ENCODE results near the gene CERS4. TPM values are rescaled to one million over a fixed set of nuclear protein-coding genes. Genes with fewer than 3 reads are reported as not detected.
"Not testable (repeated sequence)": the region's sequence is repeated elsewhere in the genome, so short reads cannot be mapped to it uniquely, and the experiment has no call there.

Gene CERS4
- total and polyA plus RNA-seq, 2 donors (not counting 1 experiment from before 2014, with no cell fraction given) = 104 to 125 TPM

GRCh38 chr19:8215783-8216182 lies 6.6 kb downstream of the CERS4 start:
- Mint-ChIP-seq H3K4me1 (peaks cover 50% of the 10 kb centered on the region), H3K4me3 (peak overlapping the region; percentile 26), H3K27ac (peak overlapping the region; percentile 67), H3K9me3 (ENCODE audit: insufficient read depth) (no peaks in the 10 kb centered on the region), H3K27me3 (no peaks in the 10 kb centered on the region)
- intact Hi-C loops (cut with micrococcal nuclease) = no loop called here
- WGBS (ENCODE audit: insufficient coverage) = 90% methylated on average over 2 of the region's 4 CpGs
- no peak overlapping the region for H3K4me3 ChIP-seq (ENCODE audit: control extremely low read depth in 1 of 5, extremely low read depth in 1 of 5, insufficient read depth in 1 of 5, low read depth in 2 of 5, low read length in 4 of 5)
- peak overlapping the region; percentile 12 for H3K4me2 ChIP-seq (replicated peaks; ENCODE audit: low read depth, low read length, poor library complexity, severe bottlenecking)
- H3K27me3 ChIP-seq (replicated peaks in 1 of 4; ENCODE audit: control extremely low read depth in 1 of 4, control insufficient read depth in 3 of 4, insufficient read depth in 4 of 4, low read length in 3 of 4) = no peaks in the 10 kb centered on the region
- POLR2A ChIA-PET = interaction anchor here (0.8 kb wide), 1 partner anchor 23 kb away, joined by 6 read pairs; no protein-coding TSS in a partner anchor
- no peak for ATAC-seq (ENCODE audit: low read depth)
- no peak for DNase-seq
- H3K9me3 ChIP-seq (ENCODE audit: control extremely low read depth in 1 of 3, control insufficient read depth in 2 of 3, insufficient read depth in 1 of 3, low read length in 2 of 3) = no peaks in the 10 kb centered on the region
- no peak overlapping the region for H3K9ac ChIP-seq (ENCODE audit: low read length)
- TF ChIP-seq, protein P1, sequence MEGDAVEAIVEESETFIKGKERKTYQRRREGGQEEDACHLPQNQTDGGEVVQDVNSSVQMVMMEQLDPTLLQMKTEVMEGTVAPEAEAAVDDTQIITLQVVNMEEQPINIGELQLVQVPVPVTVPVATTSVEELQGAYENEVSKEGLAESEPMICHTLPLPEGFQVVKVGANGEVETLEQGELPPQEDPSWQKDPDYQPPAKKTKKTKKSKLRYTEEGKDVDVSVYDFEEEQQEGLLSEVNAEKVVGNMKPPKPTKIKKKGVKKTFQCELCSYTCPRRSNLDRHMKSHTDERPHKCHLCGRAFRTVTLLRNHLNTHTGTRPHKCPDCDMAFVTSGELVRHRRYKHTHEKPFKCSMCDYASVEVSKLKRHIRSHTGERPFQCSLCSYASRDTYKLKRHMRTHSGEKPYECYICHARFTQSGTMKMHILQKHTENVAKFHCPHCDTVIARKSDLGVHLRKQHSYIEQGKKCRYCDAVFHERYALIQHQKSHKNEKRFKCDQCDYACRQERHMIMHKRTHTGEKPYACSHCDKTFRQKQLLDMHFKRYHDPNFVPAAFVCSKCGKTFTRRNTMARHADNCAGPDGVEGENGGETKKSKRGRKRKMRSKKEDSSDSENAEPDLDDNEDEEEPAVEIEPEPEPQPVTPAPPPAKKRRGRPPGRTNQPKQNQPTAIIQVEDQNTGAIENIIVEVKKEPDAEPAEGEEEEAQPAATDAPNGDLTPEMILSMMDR (IDR thresholded peaks at IDR 0.05) = no peak
- TF ChIP-seq EZH2 (IDR thresholded peaks at IDR 0.05; ENCODE audit: borderline replicate concordance, insufficient read depth, low read depth, low read length, poor library complexity, severe bottlenecking) = no peak
- no peak overlapping the region for H2AFZ ChIP-seq (ENCODE audit: insufficient read depth, low read depth, low read length, poor library complexity, severe bottlenecking)
- CTCF ChIA-PET = no interaction called here
- H4K20me1 ChIP-seq (ENCODE audit: control insufficient read depth, insufficient read depth, low read length, poor library complexity, severe bottlenecking) = peaks cover 65% of the 10 kb centered on the region
- H3K36me3 ChIP-seq (replicated peaks in 1 of 2; ENCODE audit: control extremely low read depth in 1 of 2, control insufficient read depth in 1 of 2, extremely low read depth in 1 of 2, insufficient read depth in 2 of 2, low read length in 1 of 2) = peaks cover 0 to 31% of the 10 kb centered on the region in 2 experiments
- H3K27ac ChIP-seq (ENCODE audit: low read length in 2 of 2) = peak overlapping the region in 1 of 2 donors; percentile 36
- peaks cover 32 to 37% of the 10 kb centered on the region in 2 donors for H3K4me1 ChIP-seq (ENCODE audit: control insufficient read depth in 2 of 2, insufficient read depth in 2 of 2, low read length in 2 of 2)
- H3K79me2 ChIP-seq (ENCODE audit: control insufficient read depth, insufficient read depth, low read length) = peaks cover 97% of the 10 kb centered on the region

- Histone ChIP-seq H3K79me2 (ENCODE audit: control insufficient read depth, insufficient read depth, low read length) (peaks cover 97% of the 10 kb centered on the region), H4K20me1 (ENCODE audit: control insufficient read depth, insufficient read depth, low read length, poor library complexity, severe bottlenecking) (peaks cover 59% of the 10 kb centered on the region), H3K4me2 (replicated peaks; ENCODE audit: low read depth, low read length, poor library complexity, severe bottlenecking) (no peak overlapping the region), H2AFZ (ENCODE audit: insufficient read depth, low read depth, low read length, poor library complexity, severe bottlenecking) (no peak overlapping the region), H3K9ac (ENCODE audit: low read length) (no peak overlapping the region), H3K27me3 (replicated peaks in 1 of 4; ENCODE audit: control extremely low read depth in 1 of 4, control insufficient read depth in 3 of 4, insufficient read depth in 4 of 4, low read length in 3 of 4) (no peaks in the 10 kb centered on the region), H3K36me3 (replicated peaks in 1 of 2; ENCODE audit: control extremely low read depth in 1 of 2, control insufficient read depth in 1 of 2, extremely low read depth in 1 of 2, insufficient read depth in 2 of 2, low read length in 1 of 2) (peaks cover 0 to 31% of the 10 kb centered on the region in 2 experiments), H3K27ac (ENCODE audit: low read length in 2 of 2) (no peak overlapping the region), H3K9me3 (ENCODE audit: control extremely low read depth in 1 of 3, control insufficient read depth in 2 of 3, insufficient read depth in 1 of 3, low read length in 2 of 3) (no peaks in the 10 kb centered on the region), H3K4me1 (ENCODE audit: control insufficient read depth in 2 of 2, insufficient read depth in 2 of 2, low read length in 2 of 2) (peaks cover 26 to 31% of the 10 kb centered on the region in 2 donors), H3K4me3 (ENCODE audit: control extremely low read depth in 1 of 5, extremely low read depth in 1 of 5, insufficient read depth in 1 of 5, low read depth in 2 of 5, low read length in 4 of 5) (no peak overlapping the region)
- WGBS (ENCODE audit: insufficient coverage) = 0% methylated on average over 1 of the region's 2 CpGs
- H3K4me1 Mint-ChIP-seq = peaks cover 47% of the 10 kb centered on the region
- POLR2A ChIA-PET = no interaction called here
- no peak overlapping the region for H3K4me3 Mint-ChIP-seq
- ATAC-seq (ENCODE audit: low read depth) (no peak), DNase-seq (no peak)
- TF ChIP-seq, protein P1 (IDR thresholded peaks at IDR 0.05) = no peak
- no peak for TF ChIP-seq EZH2 (IDR thresholded peaks at IDR 0.05; ENCODE audit: borderline replicate concordance, insufficient read depth, low read depth, low read length, poor library complexity, severe bottlenecking)
- H3K27me3 Mint-ChIP-seq = no peaks in the 10 kb centered on the region
- CTCF ChIA-PET = no interaction called here
- H3K9me3 Mint-ChIP-seq (ENCODE audit: insufficient read depth) = no peaks in the 10 kb centered on the region
- H3K27ac Mint-ChIP-seq = peak overlapping the region; percentile 10
- intact Hi-C loops (cut with micrococcal nuclease) = no loop called here
Observed at GRCh38 chr19:8216357-8216756, 7.2 kb downstream of the CERS4 start.

- H3K4me2 ChIP-seq (replicated peaks; ENCODE audit: low read depth, low read length, poor library complexity, severe bottlenecking); intact Hi-C loops (cut with micrococcal nuclease); H3K27ac Mint-ChIP-seq; H3K4me3 ChIP-seq (ENCODE audit: control extremely low read depth in 1 of 5, extremely low read depth in 1 of 5, insufficient read depth in 1 of 5, low read depth in 2 of 5, low read length in 4 of 5); ATAC-seq (ENCODE audit: low read depth); H2AFZ ChIP-seq (ENCODE audit: insufficient read depth, low read depth, low read length, poor library complexity, severe bottlenecking); H3K27me3 ChIP-seq (replicated peaks in 1 of 4; ENCODE audit: control extremely low read depth in 1 of 4, control insufficient read depth in 3 of 4, insufficient read depth in 4 of 4, low read length in 3 of 4); H3K27me3 Mint-ChIP-seq; H3K9me3 Mint-ChIP-seq (ENCODE audit: insufficient read depth); POLR2A ChIA-PET; H3K4me3 Mint-ChIP-seq; CTCF ChIA-PET; DNase-seq; H3K9ac ChIP-seq (ENCODE audit: low read length); H3K27ac ChIP-seq (ENCODE audit: low read length in 2 of 2); H3K9me3 ChIP-seq (ENCODE audit: control extremely low read depth in 1 of 3, control insufficient read depth in 2 of 3, insufficient read depth in 1 of 3, low read length in 2 of 3): not testable (repeated sequence)
- H3K79me2 ChIP-seq (ENCODE audit: control insufficient read depth, insufficient read depth, low read length) = peaks cover 92% of the 10 kb centered on the region
- peaks cover 33% of the 10 kb centered on the region for H3K4me1 Mint-ChIP-seq
- peaks cover 49% of the 10 kb centered on the region for H4K20me1 ChIP-seq (ENCODE audit: control insufficient read depth, insufficient read depth, low read length, poor library complexity, severe bottlenecking)
- peaks cover 0 to 30% of the 10 kb centered on the region in 2 experiments for H3K36me3 ChIP-seq (replicated peaks in 1 of 2; ENCODE audit: control extremely low read depth in 1 of 2, control insufficient read depth in 1 of 2, extremely low read depth in 1 of 2, insufficient read depth in 2 of 2, low read length in 1 of 2)
- peaks cover 19 to 22% of the 10 kb centered on the region in 2 donors for H3K4me1 ChIP-seq (ENCODE audit: control insufficient read depth in 2 of 2, insufficient read depth in 2 of 2, low read length in 2 of 2)
- 99% methylated on average over 7 of the region's 7 CpGs for WGBS (ENCODE audit: insufficient coverage)
Observed at GRCh38 chr19:8218127-8218526, 9.0 kb downstream of the CERS4 start.
